Tibial nerve (tissue), 4 donors: ENCODE measurements around the gene TIE1. TPM values are rescaled to one million over a fixed set of nuclear protein-coding genes. Genes with fewer than 3 reads are reported as not detected.

Experiments
- DNase-seq, 2 donors: peaks; one replicate each; pipeline ENCODE4 v3.0.0-alpha.2; 2019; ENCODE audit warnings: low spot score in 2 of 2
- H3K27ac ChIP-seq, 4 donors: fragments of 200-600 bp; sonication (generic) in 3 of 4; one replicate each; pipeline ENCODE4 v1.5.1; 2017 to 2019; ENCODE audit warnings: mild to moderate bottlenecking in 1 of 4
- H3K27me3 ChIP-seq, 2 donors: fragments of 200-600 bp; sonication (generic) in 1 of 2; one replicate each; pipeline versions ENCODE4 v1.5.1 to v1.6.0; 2017 to 2019
- H3K36me3 ChIP-seq, 3 donors: fragments of 200-600 bp; sonication (generic); one replicate each; pipeline ENCODE4 v1.5.1; 2018 to 2019
- H3K4me1 ChIP-seq, 4 donors: fragments of 200-600 bp; sonication (generic) in 3 of 4; one replicate each; pipeline ENCODE4 v1.5.1; 2017 to 2019
- H3K4me3 ChIP-seq, 4 donors: fragments of 200-600 bp; sonication (generic) in 3 of 4; one replicate each; pipeline ENCODE4 v1.5.1; 2017 to 2019; ENCODE audit warnings: mild to moderate bottlenecking in 1 of 4, moderate library complexity in 1 of 4
- H3K9me3 ChIP-seq, 4 donors: fragments of 200-600 bp; sonication (generic) in 3 of 4; one replicate each; pipeline ENCODE4 v1.5.1; 2017 to 2019
- EP300 ChIP-seq, 2 donors: sonication (generic); formaldehyde crosslinking; IDR thresholded peaks; one replicate each; pipeline ENCODE4 v1.6.1; 2017; ENCODE audit warnings: antibody characterized with exemption in 2 of 2, mild to moderate bottlenecking in 1 of 2
- POLR2A ChIP-seq, 2 donors: fragments of 450-650 bp; IDR thresholded peaks; one replicate each; pipeline ENCODE4 v1.6.1; 2017; ENCODE audit warnings: antibody characterized with exemption in 2 of 2, mild to moderate bottlenecking in 2 of 2, moderate library complexity in 2 of 2
- WGBS, 2 donors: methylation state at CpG; one replicate each; pipeline ENCODE4 v1.1.5; 2018; 5-methylcytosine and 5-hydroxymethylcytosine counted together
- total RNA-seq, 4 donors: library from RNA; depleted of rRNA; stranded (reverse); fragments of >200 nt; gene quantifications; one replicate each; pipeline ENCODE4 v1.1.0, GENCODE V29; 2016
- TF ChIP-seq, protein P1 (sequence below), 5 experiments: fragments of 200-600 bp in 3 of 5; fragments of 450-650 bp in 2 of 5; sonication (generic) in 3 of 5; IDR thresholded peaks; one replicate each; pipeline ENCODE4 v1.5.1; 2016 to 2019; ENCODE audit warnings: antibody characterized with exemption in 5 of 5, mild to moderate bottlenecking in 3 of 5, moderate library complexity in 2 of 5

The TIE1 gene
- total RNA-seq, 4 donors from 2014 or later: 37.5 to 95.9 (median 68.1) TPM

DNA sequence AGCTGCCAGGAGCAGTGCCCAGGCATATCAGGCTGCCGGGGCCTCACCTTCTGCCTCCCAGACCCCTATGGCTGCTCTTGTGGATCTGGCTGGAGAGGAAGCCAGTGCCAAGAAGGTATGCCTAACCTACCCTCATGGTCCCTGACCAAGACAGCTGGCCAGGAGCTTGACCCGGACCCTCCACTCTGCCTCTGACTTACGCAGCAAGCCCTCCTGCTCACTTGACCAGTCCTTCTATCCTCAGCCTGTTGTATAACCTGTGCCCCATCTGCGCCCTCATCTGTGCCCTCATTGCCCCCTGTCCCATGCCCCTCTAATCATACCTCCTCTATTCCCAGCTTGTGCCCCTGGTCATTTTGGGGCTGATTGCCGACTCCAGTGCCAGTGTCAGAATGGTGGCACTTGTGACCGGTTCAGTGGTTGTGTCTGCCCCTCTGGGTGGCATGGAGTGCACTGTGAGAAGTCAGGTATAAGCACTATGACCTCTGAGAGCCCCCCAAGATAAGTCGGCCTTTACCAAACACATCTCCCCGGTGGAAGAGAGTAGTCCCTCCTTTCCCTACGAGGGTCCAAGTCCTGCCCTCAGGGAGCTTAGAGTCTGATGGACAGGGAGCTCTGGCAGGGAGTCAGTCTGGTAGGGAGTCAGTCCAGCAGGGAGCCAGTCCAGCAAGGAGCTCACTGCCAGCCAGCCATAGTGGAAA, 6.8 kb downstream of the TIE1 start:
- no peaks in the 10 kb centered on the region for H3K9me3 ChIP-seq
- no peak for DNase-seq
- no peak overlapping the region for H3K4me3 ChIP-seq
- peak overlapping the region in 1 of 4 donors; percentile 12 for H3K27ac ChIP-seq
- peaks cover 0 to 24% (median 11%) of the 10 kb centered on the region in 4 donors for H3K4me1 ChIP-seq
- no peaks in the 10 kb centered on the region for H3K36me3 ChIP-seq
- no peak for TF ChIP-seq POLR2A (IDR thresholded peaks at IDR 0.05)
- no peak for TF ChIP-seq EP300 (IDR thresholded peaks at IDR 0.05)
- TF ChIP-seq, protein P1, sequence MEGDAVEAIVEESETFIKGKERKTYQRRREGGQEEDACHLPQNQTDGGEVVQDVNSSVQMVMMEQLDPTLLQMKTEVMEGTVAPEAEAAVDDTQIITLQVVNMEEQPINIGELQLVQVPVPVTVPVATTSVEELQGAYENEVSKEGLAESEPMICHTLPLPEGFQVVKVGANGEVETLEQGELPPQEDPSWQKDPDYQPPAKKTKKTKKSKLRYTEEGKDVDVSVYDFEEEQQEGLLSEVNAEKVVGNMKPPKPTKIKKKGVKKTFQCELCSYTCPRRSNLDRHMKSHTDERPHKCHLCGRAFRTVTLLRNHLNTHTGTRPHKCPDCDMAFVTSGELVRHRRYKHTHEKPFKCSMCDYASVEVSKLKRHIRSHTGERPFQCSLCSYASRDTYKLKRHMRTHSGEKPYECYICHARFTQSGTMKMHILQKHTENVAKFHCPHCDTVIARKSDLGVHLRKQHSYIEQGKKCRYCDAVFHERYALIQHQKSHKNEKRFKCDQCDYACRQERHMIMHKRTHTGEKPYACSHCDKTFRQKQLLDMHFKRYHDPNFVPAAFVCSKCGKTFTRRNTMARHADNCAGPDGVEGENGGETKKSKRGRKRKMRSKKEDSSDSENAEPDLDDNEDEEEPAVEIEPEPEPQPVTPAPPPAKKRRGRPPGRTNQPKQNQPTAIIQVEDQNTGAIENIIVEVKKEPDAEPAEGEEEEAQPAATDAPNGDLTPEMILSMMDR (IDR thresholded peaks at IDR 0.05): no peak
- 91 to 95% methylated on average over 9 of the region's 9 CpGs for whole genome bisulfite sequencing, 2 donors
- no peaks in the 10 kb centered on the region for H3K27me3 ChIP-seq

DNA sequence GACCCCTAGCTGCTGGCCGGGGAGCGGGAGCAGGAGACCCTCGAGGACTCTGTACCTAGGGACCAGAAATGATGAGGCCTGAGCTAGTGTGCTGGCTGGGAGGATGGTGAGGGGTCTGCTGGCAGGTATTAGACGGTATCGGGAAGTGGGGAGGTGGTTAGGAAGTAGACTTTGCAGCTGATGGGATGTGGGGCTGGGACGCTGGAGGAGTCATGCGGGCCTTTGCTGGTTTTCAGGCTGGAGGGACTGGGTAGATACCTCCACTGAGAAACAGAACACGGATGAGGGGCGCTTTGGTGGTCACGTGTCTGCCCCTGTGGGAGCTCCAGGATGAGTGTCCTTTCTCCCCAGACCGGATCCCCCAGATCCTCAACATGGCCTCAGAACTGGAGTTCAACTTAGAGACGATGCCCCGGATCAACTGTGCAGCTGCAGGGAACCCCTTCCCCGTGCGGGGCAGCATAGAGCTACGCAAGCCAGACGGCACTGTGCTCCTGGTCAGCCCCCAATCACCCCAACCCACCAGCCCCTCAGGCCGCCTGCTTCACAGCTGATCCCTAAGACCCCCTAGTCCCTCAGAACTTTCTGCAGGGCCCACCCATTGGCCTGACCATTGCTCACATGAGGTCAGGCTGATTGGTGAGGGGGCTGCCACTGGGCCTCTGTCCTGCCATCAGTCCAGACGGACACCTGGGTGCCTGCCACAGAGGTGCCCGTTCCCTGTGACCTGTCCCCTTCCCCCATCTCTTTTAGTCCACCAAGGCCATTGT, 8.0 kb downstream of the TIE1 start:
- peaks cover 0 to 13% (median 7%) of the 10 kb centered on the region in 4 donors for H3K4me1 ChIP-seq
- no peaks in the 10 kb centered on the region for H3K27me3 ChIP-seq
- no peaks in the 10 kb centered on the region for H3K9me3 ChIP-seq
- no peak for TF ChIP-seq EP300 (IDR thresholded peaks at IDR 0.05)
- no peak for TF ChIP-seq POLR2A (IDR thresholded peaks at IDR 0.05)
- TF ChIP-seq, protein P1 (IDR thresholded peaks at IDR 0.05): no peak
- 89 to 90% methylated on average over 20 of the region's 20 CpGs for WGBS, 2 donors
- H3K36me3 ChIP-seq: peaks cover 0 to 10% (median 0%) of the 10 kb centered on the region in 3 donors
- no peak overlapping the region for H3K4me3 ChIP-seq
- DNase-seq: no peak
- no peak overlapping the region for H3K27ac ChIP-seq

DNA sequence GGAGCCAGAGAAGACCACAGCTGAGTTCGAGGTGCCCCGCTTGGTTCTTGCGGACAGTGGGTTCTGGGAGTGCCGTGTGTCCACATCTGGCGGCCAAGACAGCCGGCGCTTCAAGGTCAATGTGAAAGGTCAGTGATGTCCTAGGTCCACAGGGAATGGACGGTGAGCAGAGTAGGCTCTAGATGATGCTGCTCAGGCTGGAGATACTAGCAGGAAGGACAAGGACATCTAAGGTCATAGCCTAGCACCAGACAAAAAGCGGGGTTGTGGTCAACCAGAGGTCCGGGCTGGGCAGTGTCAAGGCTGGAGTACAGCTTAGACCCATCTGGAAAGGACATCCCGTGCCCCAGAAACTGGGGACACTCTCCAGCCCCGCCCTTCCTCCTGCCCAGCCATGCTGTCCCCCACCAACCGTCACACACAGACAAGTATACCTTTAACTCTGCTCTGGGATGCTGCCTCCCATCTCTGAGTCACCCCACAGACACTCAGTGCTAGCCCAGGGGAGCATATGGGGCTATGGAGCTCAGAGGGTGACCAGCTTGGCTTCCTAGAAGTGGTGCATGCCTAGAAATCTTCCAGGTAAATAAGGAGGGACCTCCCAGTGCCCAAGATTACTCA, 8.7 kb downstream of the TIE1 start:
- Histone ChIP-seq H3K9me3 (no peaks in the 10 kb centered on the region), H3K4me1 (peaks cover 0 to 6% (median 4%) of the 10 kb centered on the region in 4 donors), H3K4me3 (no peak overlapping the region), H3K27me3 (no peaks in the 10 kb centered on the region), H3K27ac (no peak overlapping the region), H3K36me3 (peaks cover 0 to 10% (median 0%) of the 10 kb centered on the region in 3 donors)
- no peak for TF ChIP-seq EP300 (IDR thresholded peaks at IDR 0.05)
- TF ChIP-seq POLR2A (IDR thresholded peaks at IDR 0.05): no peak
- TF ChIP-seq, protein P1 (IDR thresholded peaks at IDR 0.05): no peak
- 90 to 93% methylated on average over 11 to 13 of the region's 13 CpGs for WGBS, 2 donors
- no peak for DNase-seq

DNA sequence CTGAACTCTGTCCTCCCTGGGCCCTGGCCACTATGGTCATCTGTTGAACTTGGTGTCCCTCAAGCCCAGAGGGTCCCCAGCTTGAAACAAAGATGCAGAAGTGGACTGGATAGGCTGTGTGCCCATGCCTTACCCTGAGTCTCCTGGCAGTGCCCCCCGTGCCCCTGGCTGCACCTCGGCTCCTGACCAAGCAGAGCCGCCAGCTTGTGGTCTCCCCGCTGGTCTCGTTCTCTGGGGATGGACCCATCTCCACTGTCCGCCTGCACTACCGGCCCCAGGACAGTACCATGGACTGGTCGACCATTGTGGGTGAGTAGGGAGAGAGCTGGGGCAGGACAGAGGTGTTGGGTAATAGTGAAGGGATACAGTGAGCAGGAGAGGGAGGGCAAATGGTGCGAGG, 10.7 kb downstream of the TIE1 start:
- Histone ChIP-seq H3K4me3 (no peak overlapping the region), H3K4me1 (peaks cover 0 to 19% (median 2%) of the 10 kb centered on the region in 4 donors), H3K27ac (peak overlapping the region in 1 of 4 donors; percentile 45), H3K27me3 (no peaks in the 10 kb centered on the region), H3K36me3 (peaks cover 0 to 10% (median 0%) of the 10 kb centered on the region in 3 donors), H3K9me3 (no peaks in the 10 kb centered on the region)
- 88 to 95% methylated on average over 9 of the region's 9 CpGs for WGBS, 2 donors
- DNase-seq: no peak
- TF ChIP-seq, protein P1 (IDR thresholded peaks at IDR 0.05): no peak
- no peak for TF ChIP-seq POLR2A (IDR thresholded peaks at IDR 0.05)
- no peak for TF ChIP-seq EP300 (IDR thresholded peaks at IDR 0.05)
